HG03521 (cell line): ENCODE results near the gene KPNA6.
"Not testable (repeated sequence)": the region's sequence is repeated elsewhere in the genome, so short reads cannot be mapped to it uniquely, and the experiment has no call there.

Source experiments
- ATAC-seq: cut with Tn5 transposase; IDR thresholded peaks from one replicate; pipeline ENCODE4 v1.9.1; 2021; ENCODE audit warnings: mild to moderate bottlenecking, moderate library complexity; ENCODE audit not compliant: unreplicated experiment

Gene KPNA6

DNA sequence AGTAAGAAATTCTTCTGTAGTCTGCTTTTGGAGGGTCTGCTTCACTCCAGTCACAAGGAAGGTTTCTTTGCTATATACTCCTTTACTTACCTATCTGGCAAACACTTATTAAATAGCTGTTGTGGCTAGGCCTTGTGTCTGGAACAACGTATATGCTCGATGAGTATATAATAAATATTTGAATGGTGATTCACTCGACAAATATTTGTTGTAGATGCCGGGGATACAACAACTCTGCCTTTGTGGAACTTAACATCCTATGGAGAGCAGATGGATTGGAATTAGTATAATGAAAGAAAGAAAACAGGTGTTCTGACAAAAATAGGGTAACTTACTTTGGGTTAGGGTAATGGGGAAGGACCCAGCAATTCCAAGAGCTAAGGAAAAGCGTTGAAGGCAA lies 31.1 kb downstream of the KPNA6 start:
- no peak for ATAC-seq

DNA sequence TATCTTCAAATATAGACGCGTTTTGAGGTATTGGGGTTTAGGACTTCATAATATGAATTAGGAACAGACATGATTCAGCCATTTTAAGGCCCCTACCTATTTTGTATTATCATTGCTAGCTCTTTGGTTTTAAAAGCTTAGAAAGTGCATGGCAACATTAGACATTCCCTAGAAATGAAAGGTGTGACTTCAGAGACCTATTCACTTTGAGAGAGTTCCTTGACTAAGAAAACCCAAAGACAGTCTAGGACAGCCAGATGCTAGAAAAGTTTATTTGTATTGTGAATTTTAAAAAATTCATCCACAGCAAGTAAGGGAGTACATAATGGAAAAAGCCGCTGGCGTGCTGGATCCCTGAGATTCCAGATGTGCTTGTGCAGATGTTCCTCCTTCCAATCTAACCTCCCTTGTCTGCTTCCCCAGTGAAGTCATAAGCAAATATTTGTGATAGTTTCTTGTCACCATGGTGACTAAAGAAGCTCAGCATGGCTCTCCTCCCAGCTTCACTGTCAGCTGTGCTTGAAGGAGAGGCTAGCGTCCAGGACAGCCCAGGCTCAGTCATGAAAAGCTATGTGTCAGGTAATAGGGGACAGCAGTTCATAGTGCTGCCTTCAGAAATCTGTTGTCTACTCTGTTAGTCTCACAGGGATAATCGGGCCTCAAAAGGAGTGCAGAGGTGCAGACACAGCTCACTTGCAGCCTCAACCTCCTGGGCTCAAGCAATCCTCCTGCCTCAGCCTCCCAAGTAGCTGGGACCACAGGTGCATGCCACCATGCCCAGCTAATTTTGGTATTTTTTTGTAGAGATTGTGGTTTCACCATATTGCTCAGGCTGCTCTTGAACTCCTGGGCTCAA lies 34.8 kb downstream of the KPNA6 start:
- ATAC-seq: no peak

DNA sequence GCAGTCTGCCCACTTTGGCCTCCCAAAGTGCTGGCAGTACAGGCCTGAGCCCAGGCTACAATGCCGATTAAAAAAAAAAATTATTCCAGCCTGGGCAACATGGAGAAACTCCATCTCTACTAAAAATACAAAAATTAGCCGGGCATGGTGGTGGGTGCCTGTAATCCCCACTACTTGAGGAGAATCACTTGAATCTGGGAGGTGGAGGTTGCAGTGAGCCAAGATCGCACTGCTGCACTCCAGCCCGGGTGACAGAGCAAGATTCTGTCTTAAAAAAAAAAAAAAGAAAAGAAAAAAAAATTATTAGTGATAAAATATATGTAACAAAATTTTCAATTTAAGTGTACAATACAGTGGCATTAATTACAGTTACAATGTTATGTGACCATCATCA lies 35.4 kb downstream of the KPNA6 start:
- ATAC-seq: not testable (repeated sequence)

DNA sequence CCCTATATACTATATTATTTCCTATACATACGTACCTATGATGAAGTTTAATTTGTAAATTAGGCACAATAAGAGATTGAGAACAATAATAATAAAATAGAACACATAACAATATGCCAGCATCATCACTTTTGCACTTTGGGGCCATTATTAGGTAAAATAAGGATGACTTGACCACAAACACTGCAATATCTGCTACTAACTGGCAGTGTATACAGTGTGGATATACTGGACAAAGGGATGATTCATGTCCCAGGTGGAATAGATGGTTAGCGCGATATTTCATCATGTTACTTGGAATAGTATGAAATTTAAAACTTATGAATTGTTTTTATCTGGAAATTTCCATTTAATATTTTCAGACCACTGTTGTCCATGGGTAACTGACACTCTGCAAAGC lies 36.2 kb downstream of the KPNA6 start:
- ATAC-seq: no peak

DNA sequence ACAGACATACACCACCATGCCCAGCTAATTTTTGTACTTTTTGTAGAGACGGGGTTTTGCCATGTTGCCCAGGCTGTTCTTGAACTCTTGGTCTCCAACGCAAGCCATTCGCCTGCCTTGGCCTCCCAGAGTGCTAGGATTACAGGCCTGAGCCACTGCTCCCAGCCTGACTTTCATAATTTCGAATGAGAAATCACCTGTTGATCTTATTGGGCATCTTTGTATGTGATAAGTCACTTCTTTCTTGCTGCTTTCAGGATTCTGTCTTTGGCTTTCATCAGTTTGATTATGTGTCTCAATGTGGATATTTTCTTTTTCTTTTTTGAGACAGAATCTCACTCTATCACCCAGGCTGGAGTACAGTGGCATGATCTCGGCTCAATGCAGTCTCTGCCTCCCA lies 39.9 kb downstream of the KPNA6 start:
- not testable (repeated sequence) for ATAC-seq

DNA sequence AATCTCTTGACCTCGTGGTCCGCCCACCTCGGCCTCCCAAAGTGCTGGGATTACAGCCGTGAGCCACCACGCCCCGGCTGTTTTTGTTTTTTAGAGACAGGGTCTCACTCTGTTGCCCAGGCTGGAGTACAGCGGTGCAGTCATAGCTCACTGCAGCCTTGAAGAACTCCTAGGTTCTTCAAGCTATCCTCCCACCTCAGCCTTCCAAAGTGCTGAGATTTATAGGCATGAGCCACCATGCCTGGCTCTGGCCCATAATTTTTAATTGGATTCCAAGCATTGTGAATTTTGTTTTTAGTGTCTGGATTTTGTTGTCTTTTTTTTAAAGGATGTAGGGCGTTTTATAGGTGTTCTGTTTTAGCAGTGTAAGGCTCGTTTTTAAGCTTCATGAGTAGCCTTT lies 43.0 kb downstream of the KPNA6 start:
- ATAC-seq: no peak

DNA sequence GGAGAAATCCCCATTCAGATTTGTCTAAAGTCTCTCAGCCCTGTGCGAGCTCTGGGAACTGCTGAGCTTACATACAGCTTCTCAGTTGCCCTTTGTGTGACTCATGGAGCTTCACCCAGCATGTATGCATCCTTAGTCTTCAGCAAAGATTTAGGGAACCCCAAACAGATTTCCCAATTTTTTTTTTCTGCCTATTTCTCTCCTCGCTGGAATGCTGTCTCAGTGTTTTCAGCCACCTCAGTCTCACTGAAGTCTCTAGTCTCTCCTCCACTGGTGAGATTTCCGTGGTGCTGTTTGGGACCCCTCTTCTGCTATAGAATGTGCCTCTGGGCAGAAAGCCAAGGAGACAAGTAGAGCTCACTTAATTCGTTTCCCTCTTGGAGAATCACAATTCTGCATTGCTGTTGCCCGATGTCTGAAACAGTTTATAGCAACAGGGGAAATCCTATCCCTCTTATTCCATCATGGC lies 43.5 kb downstream of the KPNA6 start:
- ATAC-seq: no peak

DNA sequence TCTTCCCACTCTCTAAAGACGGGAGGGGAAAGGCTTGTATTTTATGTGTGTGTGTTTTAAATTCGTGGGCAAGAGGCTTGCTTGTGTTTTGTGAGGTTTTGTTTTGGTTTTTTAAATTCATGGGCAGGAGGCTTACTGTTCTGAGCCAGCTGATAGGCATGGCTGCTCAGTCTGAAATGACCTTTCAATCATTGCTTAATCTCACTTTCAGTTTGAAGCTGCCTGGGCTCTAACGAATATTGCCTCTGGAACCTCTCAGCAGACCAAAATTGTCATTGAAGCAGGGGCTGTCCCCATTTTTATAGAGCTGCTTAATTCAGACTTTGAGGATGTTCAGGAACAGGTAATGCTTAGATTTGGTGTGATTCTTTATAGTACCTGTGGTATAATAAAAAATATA lies 51.3 kb downstream of the KPNA6 start:
- ATAC-seq: no peak

DNA sequence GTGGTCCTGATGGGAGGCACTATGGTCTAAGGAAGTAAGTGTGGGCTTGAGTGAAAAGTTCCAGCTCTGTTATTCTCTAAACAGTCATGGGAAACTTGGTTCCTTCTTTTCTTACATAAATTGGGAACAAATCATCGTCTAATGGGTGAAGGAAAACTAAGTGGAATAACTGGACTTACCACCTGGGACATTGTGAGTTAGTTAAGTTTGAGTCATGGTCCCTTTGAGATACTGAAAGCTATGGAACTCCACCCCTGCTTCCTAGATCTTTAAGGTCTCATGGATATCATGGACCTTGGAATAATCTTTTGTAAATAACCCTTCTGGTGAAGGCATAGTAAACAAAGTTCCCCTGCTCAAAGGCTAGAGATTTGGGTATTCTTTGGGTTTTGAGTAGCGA lies 55.5 kb downstream of the KPNA6 start:
- ATAC-seq: no peak

DNA sequence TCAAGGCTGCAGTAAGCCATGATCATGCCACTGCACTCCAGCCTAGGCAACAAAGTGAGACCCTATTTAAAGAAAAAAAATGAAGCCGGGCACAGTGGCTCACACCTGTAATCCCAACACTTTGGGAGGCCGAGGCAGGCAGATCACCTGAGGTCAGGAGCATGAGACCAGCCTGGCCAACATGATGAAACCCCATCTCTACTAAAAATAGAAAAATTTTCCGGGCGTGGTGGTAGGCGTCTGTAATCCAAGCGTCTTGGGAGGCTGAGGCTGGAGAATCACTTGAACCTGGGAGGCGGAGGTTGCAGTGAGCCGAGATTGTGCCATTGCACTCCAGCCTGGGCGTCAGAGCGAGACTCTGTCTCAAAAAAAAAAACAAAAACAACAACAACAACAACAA lies 57.8 kb downstream of the KPNA6 start:
- ATAC-seq: not testable (repeated sequence)

DNA sequence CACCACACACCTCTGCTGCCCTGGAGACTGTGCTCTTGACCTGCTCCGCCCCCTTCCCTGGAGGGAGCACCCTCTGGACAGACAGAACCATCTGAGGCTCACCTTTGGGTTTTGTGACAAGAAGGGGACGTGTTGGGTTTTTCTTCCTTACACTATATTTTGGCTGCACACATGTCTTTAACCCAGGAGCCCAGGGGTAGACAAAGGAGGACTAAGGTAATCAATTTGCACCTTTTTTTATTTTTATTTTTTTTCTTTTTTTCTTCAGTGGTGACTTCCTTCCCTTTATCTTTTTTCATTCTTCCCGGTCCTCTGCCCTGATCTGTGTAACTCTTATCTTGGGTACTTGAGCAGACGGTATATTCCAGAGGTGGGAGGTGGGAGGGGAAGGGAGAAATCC lies 63.1 kb downstream of the KPNA6 start:
- ATAC-seq: no peak

DNA sequence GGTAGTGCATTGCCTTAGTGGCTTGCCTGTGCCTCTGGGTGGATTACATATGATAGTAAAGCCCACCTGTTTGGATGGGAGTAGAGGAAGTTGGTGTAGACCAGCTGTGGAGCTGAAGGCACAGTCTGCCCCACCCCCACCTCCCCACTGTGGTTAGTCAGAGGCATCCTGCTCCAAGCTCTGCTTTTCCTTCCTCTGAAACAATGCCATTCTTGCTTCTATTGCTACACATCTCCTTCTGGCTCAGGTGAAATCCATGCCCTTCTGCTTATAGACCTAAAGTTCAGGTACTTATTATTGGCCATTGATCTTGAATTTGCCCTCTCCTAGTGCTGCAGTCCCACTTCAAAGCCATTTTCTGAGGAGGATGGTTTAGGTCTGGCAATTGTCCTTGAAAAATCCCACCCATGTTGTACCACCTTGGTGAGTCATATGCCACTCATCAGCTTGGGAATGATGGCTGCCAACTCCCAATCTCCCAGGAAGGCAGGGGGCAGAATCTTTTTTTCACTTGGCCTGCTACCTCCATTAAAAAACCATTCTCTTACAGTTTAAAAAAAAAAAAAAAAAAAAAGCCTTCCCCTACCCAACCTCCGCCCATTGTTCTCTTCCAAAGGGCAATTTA lies 64.9 kb downstream of the KPNA6 start:
- no peak for ATAC-seq

DNA sequence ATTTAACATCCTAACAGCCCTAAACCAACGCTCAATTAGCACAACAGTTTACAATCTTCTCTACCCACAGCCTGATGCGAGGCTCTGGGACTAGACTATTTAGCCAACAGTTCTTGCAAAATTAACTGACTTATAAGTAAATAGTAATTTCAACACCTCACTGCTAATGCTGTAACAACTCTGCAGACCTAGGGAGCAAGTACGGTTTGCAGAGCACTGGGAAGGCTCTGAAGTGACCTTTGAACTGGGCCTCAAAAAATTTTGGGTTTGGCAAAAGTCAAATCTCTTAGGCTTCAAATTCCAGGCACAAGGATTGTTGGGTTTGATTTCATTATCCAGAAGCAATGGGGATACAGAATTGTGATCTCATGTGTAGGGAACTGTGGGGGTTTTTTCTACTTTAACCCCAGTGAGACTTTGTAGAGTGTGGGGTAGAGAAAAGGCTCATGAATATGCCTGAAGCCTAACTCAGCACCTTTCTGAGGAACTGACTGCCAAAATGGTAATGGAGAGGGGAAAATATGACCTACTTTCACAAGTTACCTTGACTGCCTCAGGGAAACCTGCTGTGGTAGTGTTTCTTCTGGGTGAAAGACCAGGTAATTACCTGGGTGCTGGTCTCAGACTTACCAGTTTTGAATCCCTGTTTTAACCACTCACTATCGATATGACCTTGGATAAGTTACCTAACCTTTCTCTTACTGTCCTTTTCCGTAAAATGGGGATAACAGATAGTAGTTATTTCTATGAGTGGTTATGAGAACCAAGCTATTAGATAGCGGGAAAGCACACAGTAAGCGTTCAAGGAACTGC lies 70.7 kb downstream of the KPNA6 start:
- no peak for ATAC-seq

DNA sequence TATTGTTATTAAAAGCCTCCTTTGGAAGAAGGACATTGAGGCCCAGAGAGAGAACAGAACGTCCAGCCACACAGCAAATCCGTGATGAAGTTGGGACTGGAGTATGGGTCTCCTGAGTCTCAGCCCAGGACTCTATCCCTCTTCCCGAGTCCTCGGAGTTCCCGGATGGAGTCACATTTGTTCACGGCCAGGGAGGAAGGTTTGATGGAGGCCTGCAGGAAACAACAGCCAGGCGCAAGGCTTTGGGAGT lies 71.3 kb downstream of the KPNA6 start:
- ATAC-seq: no peak

DNA sequence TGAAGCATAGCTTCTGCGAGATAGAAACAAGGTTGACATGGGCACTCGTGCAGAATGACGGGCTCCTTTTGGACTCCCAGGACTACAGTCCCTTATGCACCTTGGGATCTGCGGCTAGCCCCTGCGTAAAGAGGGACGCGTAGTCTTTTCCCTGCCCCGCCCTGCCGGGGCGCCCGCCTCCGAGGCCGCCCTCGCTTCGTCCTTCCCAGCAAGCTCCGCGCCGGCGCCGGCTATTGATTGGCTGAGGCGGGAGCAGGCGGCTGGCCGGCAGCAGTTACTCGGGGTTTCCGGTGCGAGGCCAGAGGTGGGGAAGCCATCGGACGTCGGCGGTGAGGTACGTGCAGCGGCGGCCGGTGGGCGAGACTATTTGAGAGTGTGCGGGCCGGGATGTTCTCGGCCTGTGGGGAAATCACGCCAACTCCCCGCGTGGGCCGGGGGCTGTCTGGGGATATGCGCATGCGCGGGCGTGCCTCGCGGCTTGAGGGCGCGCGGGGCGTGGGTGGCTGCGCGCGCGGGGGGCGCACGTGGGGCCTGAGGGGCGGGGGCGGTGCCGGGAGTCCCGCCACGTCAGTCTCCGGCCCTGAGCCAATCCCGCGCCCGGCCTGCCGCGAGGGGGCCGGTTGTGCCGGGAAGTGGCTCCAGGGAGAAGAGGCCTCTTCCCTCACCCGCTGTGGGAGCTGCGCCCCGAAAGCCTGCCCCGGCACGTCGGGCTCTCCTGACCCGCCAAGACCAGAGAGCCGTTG lies 71.8 kb downstream of the KPNA6 start, which contains the start of gene TXLNA:
TXLNA (plus strand) TSS at position 233 of the 743 bp plus-strand sequence. CDS start 671 bp downstream, outside the sequence.
- peak; percentile 82 for ATAC-seq

DNA sequence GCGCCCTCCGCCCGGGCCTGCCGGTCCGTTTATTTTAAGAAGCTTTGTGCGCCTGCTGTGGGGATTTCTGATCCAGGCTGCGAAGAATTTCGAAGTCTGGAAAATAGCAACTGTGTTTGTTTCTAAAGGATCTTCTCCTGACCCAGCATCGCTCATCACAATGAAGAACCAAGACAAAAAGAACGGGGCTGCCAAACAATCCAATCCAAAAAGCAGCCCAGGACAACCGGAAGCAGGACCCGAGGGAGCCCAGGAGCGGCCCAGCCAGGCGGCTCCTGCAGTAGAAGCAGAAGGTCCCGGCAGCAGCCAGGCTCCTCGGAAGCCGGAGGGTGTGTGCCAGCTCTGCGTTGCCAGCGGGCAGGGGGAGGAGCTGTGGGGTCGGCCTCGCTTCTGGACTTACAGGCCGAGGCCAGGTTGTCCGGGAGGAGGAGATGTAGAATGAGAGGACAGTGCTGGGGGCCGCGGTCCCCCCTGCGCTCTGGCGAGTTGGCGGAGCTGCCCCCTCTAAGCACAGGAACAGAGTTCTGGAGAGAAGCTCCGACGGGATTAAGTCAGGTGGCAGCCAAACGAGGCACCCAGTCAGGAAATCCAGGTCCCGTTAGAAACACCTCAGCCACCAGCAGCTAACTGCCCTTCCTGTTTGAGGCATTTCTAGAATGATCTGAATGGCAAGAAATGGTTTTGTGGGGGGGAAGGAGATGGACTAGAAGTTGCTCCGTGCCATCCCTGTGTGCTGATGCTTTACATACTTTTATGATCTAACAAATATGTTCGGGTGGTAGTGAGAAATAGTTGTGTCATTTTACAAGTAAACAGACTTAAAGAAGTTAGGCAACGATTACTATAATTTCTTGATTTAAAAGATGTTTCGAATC lies 72.6 kb downstream of the KPNA6 start:
- no peak for ATAC-seq

DNA sequence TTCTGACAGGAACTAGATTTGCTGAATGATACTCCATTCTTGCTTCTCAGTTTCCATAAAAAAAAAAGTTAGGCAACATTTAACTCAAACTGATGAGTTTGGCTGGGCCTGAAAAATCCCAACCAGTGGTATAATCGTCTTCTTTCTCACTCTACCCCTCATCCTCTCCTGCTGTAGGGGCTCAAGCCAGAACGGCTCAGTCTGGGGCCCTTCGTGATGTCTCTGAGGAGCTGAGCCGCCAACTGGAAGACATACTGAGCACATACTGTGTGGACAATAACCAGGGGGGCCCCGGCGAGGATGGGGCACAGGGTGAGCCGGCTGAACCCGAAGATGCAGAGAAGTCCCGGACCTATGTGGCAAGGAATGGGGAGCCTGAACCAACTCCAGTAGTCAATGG lies 73.2 kb downstream of the KPNA6 start:
- no peak for ATAC-seq

DNA sequence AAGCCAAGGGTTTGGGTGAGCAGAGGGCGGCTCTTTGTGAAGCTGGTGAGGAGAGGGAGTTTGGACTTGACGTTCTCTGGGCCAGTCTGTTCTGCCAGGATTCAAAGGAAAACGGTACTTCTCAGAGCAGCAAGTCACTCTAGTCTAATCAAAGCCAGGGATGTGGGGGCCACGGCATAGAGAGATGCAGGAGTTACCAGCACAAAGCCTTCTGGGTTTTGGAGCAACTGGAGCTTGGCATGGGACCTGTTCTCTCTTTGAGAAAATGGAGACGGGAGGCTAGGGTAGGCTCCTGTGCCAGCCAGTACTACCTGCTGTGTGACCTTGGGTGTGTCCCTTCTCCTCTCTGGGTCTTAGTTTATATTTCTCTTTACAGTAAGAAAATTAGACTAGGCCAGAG lies 73.7 kb downstream of the KPNA6 start:
- no peak for ATAC-seq

DNA sequence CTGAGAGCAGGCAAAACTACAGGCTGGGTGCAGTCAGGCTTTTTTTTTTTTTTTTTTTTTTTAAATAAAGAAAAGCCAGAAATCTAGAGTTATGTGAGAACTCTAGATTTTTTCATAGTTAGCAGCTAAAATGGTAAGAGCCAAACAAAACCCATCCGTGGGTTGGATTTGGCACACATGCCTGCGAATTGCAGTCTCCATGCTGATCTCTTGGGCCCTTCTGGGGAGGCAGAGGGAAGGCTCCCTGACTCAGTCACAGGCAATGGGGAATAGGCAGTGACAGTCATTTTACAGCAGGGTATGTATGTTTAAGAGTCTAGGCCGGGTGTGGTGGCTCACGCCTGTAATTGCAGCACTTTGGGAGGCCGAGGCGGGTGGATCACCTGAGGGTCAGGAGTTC lies 74.2 kb downstream of the KPNA6 start:
- no peak for ATAC-seq

DNA sequence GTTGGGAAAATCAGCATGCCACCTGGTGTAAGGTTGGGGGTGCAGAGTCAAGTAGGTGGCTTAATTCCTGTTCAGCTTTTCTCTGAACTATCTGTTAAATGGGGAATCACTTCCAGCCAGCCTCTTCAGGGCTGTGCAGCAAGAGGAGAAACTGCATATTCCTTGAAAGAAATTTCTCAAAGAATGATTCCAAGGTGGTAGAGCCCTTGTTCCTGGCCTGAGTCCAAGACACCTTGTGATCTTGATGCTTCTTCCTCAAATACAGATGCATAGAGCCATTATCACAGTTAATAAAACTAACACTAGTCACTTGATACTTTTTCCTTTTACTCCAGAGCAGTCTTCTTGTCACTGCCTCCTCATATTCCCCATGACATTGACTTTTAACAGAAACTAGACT lies 76.8 kb downstream of the KPNA6 start:
- ATAC-seq: no peak
